Measurements from ENCODE around the gene MAP4. TPM values are rescaled to one million over a fixed set of nuclear protein-coding genes. Genes with fewer than 3 reads are reported as not detected.

MAP4 gene
- total and polyA plus RNA-seq, 8 donors, result 34.5 to 127 (median 72.2) TPM

- no peak overlapping the region for H3K27ac ChIP-seq
- TF ChIP-seq CTCF (IDR thresholded peaks at IDR 0.05), result no peak
- FAIRE-seq (no peak), ATAC-seq (no peak), DNase-seq (no peak)
- H3K4me3 ChIP-seq, result no peak overlapping the region
- WGBS, 2 donors, result 89 to 93% methylated on average over 4 of the region's 4 CpGs
- H3K9me3 ChIP-seq, result no peaks in the 10 kb centered on the region
- intact Hi-C loops (cut with DNase I), result no loop called here
- H3K27me3 ChIP-seq, result no peaks in the 10 kb centered on the region
- H3K36me3 ChIP-seq, result peaks cover 0 to 22% (median 3%) of the 10 kb centered on the region in 3 donors
- no peaks in the 10 kb centered on the region for H3K4me1 ChIP-seq
Measured at GRCh38 chr3:47930979-47931378, 85.2 kb downstream of the MAP4 start.

- no peak for TF ChIP-seq CTCF (IDR thresholded peaks at IDR 0.05)
- Histone ChIP-seq H3K9me3 (no peaks in the 10 kb centered on the region), H3K27me3 (no peaks in the 10 kb centered on the region), H3K27ac (no peak overlapping the region), H3K36me3 (peaks cover 0 to 24% (median 10%) of the 10 kb centered on the region in 3 donors), H3K4me1 (no peaks in the 10 kb centered on the region), H3K4me3 (no peak overlapping the region)
- ATAC-seq (no peak), FAIRE-seq (no peak), DNase-seq (no peak)
- intact Hi-C loops (cut with DNase I), result no loop called here
- 79% methylated on average over 2 of the region's 2 CpGs for WGBS, 2 donors
Measured at GRCh38 chr3:47916696-47917095, 99.5 kb downstream of the MAP4 start.

- Histone ChIP-seq H3K9me3 (no peaks in the 10 kb centered on the region), H3K36me3 (peaks cover 0 to 23% (median 10%) of the 10 kb centered on the region in 3 donors), H3K4me3 (no peak overlapping the region), H3K27ac (no peak overlapping the region), H3K4me1 (no peaks in the 10 kb centered on the region), H3K27me3 (no peaks in the 10 kb centered on the region)
- 34 to 43% methylated on average over 5 of the region's 5 CpGs for WGBS, 2 donors
- intact Hi-C loops (cut with DNase I), result no loop called here
- ATAC-seq (peak in 1 of 4 donors; percentile 37), DNase-seq (no peak), FAIRE-seq (no peak)
- no peak for TF ChIP-seq CTCF (IDR thresholded peaks at IDR 0.05)
Measured at GRCh38 chr3:47916201-47916600, 100.0 kb downstream of the MAP4 start.

- H3K4me1 ChIP-seq, result peaks cover 0 to 6% (median 0%) of the 10 kb centered on the region in 3 donors
- no peaks in the 10 kb centered on the region for H3K27me3 ChIP-seq
- FAIRE-seq (no peak), DNase-seq (no peak), ATAC-seq (no peak)
- peaks cover 0 to 10% (median 9%) of the 10 kb centered on the region in 3 donors for H3K36me3 ChIP-seq
- intact Hi-C loops (cut with DNase I), result no loop called here
- TF ChIP-seq CTCF (IDR thresholded peaks at IDR 0.05), result no peak
- WGBS, 2 donors, result 84 to 91% methylated on average over 6 of the region's 6 CpGs
- H3K27ac ChIP-seq, result no peak overlapping the region
- H3K9me3 ChIP-seq, result no peaks in the 10 kb centered on the region
- H3K4me3 ChIP-seq, result no peak overlapping the region
Measured at GRCh38 chr3:47912006-47912504, 104.2 kb downstream of the MAP4 start.

- no peak for FAIRE-seq
- intact Hi-C loops (cut with DNase I), result no loop called here
- no peak for DNase-seq
- H3K4me1 ChIP-seq, result peaks cover 0 to 6% (median 0%) of the 10 kb centered on the region in 3 donors
- 84 to 92% methylated on average over 4 of the region's 4 CpGs for WGBS, 2 donors
- peaks cover 0 to 10% (median 9%) of the 10 kb centered on the region in 3 donors for H3K36me3 ChIP-seq
- no peak overlapping the region for H3K4me3 ChIP-seq
- TF ChIP-seq CTCF (IDR thresholded peaks at IDR 0.05), result no peak
- ATAC-seq, result peak; percentile 52 to 71 (median 57)
- no peaks in the 10 kb centered on the region for H3K27me3 ChIP-seq
- H3K9me3 ChIP-seq, result no peaks in the 10 kb centered on the region
- H3K27ac ChIP-seq, result no peak overlapping the region
Measured at GRCh38 chr3:47910777-47911440, 105.3 kb downstream of the MAP4 start.
